SH-SY5Y (cell line): Measurements from ENCODE around the gene PFKP.

Source experiments
- GATA2 ChIP-seq: IDR thresholded peaks from 2 replicates; pipeline ENCODE4 v1.6.1; 2011; ENCODE audit warnings: mild to moderate bottlenecking, low read depth, low read length
- GATA3 ChIP-seq: IDR thresholded peaks from 2 replicates; pipeline ENCODE4 v1.6.1; 2011; ENCODE audit warnings: low read depth, mild to moderate bottlenecking, low read length, moderate library complexity

- no peak for TF ChIP-seq GATA2
- no peak for TF ChIP-seq GATA3
These were observed 43.5 kb upstream of the PFKP start for GRCh38 chr10:3023892-3024291.
